ENCODE measurements around the gene BPIFB2. TPM values are rescaled to one million over a fixed set of nuclear protein-coding genes. Genes with fewer than 3 reads are reported as not detected.

BPIFB2 gene
- total RNA-seq, 1 donor, result not detected

DNA sequence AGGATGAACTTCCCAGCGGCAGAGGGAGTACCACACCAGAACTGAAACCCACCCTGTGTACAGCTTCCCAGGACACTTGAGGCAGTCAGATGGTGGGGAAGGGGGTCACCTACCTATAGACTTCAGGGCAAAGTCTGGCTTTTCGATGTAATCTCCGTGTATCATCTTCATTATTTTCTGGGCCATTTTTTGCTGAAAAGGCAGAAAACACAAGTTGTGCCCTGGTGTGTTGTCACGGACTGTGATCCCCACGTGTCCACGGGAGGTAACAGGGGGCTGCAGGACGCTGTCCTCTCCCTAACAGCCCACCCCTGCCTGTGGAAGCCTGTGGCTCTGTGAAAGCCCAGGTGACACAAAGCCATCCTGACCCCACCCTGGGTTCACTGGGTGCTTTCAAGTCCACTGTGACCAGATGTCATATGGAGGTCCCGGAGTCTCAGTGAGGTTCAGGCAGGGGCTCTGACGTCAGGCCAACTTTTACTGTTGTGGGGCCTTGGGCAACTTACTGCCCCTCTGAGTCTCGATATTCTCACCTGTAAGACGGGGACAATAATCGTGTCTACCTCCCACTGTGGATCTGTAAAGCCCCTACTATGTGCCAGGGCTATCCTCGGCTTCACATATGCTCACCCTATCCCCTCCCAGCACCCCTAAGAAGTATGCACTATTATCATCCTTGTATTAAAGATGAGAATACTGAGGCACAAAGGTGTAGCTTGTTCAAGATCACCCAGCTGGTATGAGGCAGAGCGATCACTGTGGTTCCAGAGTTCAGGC is 17.8 kb upstream of the BPIFB2 start:
- Histone ChIP-seq H3K9me3 (ENCODE audit: low read depth, low read length) (no peaks in the 10 kb centered on the region), H3K4me1 (ENCODE audit: insufficient read depth, low read length) (peaks cover 2% of the 10 kb centered on the region), H3K27me3 (ENCODE audit: insufficient read depth, low read length) (no peaks in the 10 kb centered on the region), H3K4me3 (ENCODE audit: low read length) (no peak overlapping the region)

DNA sequence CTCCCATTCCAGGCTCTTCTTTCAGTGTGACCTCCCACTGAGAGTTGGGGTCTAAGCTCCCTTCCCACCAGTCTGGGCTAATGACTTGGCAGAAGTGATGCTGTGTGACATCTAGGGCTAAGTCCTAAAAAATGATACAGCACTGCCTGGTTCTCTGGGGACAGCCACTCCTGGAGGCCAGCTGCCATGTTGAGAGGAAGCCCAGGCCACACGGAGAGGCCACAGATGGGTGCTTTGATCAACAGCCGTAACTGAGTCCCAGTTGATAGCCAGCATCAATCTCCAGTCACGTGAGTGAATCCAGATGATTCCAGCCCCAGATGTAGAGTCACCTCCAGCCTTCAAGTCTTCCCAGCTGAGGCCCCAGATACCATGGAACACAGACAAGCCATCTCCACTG is 17.1 kb upstream of the BPIFB2 start:
- H3K9me3 ChIP-seq (ENCODE audit: low read depth, low read length), result no peaks in the 10 kb centered on the region
- peaks cover 2% of the 10 kb centered on the region for H3K4me1 ChIP-seq (ENCODE audit: insufficient read depth, low read length)
- H3K4me3 ChIP-seq (ENCODE audit: low read length), result no peak overlapping the region
- no peaks in the 10 kb centered on the region for H3K27me3 ChIP-seq (ENCODE audit: insufficient read depth, low read length)

DNA sequence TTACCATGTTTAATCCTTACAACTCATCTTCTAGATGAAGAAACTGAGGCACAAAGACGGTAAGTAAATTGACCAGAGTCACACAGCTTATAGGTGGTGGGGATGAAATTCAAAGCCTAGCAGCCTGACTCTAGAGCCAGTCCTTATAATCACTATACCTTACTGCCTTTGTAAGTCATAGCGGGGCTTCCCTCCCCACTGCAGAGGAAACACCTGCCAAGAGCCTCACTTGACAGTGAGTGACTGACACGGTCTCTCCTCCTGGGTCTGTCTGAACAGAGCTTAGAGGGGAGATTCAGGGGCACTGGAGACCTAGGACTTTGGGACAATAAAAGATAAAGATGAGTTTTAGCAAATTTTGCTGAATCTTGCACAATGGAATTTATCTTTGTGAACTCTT is 16.1 kb upstream of the BPIFB2 start:
- no peaks in the 10 kb centered on the region for H3K27me3 ChIP-seq (ENCODE audit: insufficient read depth, low read length)
- no peaks in the 10 kb centered on the region for H3K9me3 ChIP-seq (ENCODE audit: low read depth, low read length)
- peaks cover 2% of the 10 kb centered on the region for H3K4me1 ChIP-seq (ENCODE audit: insufficient read depth, low read length)

DNA sequence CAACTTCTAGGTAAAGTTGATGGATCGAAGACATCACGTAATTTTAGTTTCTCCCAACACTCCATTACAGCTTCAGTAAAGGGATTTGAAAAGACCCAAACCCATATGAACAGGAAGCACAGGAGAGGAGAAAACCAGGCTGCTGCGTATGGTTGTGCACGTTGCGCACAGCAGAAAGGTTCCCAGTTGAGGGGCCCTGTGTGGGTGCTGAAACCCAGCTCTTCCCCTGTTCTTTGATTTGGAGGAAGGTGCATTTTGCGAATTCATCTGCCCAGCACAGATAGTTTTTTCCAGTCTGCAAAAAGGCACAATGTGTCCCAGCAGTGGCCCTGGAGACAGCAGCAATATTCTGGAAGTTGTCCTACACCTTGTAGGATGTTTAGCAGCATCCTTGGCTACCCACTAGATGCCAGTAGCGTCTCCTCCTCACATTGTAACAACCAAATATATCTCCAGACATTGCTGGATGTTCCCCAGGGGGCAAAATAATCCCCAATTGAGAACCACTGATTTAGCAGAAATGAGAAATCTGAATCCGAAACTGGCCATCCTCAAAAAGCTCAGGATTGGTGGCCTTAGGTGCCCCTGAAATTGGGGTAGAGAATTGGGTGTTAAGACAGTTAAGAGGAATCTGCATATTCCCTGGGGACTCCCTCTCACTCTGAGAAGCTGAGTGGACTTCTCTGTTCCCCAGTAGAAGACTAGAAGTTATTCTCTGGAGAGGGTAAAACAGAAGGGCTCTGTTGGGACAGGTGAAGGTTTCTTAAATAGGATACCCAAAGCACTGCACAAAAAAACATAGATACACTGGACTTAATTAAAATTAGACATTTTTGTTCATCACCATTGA is 15.5 kb upstream of the BPIFB2 start:
- no peaks in the 10 kb centered on the region for H3K9me3 ChIP-seq (ENCODE audit: low read depth, low read length)
- H3K27me3 ChIP-seq (ENCODE audit: insufficient read depth, low read length), result no peaks in the 10 kb centered on the region
- H3K4me1 ChIP-seq (ENCODE audit: insufficient read depth, low read length), result peaks cover 2% of the 10 kb centered on the region
- no peak overlapping the region for H3K4me3 ChIP-seq (ENCODE audit: low read length)

More for the DNA sequence above, 16.1 kb upstream of the BPIFB2 start:
- H3K4me3 ChIP-seq (ENCODE audit: low read length), result no peak overlapping the region

DNA sequence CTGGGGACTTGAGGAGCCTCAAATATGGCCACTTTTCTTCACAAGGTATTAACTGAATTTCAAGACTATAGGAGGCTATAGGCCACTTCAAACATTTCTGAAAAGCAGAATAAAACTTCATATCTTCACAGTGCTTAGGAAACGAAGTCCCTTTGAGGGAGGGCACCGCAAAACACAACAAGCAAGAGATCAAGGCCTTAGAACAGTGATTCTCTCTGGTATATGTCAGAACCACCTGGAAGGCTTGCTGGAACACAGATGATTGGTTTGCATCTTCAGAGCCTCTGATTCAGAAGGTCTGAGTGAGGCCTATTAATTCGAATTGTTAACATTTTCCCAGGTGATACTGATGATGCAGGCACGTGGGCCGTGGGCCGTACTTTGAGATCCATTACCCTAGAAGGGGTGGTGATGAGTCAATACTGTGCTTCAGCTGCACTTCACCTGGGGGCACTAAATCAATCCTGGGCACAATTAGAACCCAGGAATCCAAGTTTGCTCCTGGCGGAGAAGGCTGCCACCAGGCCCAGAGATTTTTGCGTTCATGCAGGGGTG is 13.9 kb upstream of the BPIFB2 start:
- Histone ChIP-seq H3K9me3 (ENCODE audit: low read depth, low read length) (no peaks in the 10 kb centered on the region), H3K27me3 (ENCODE audit: insufficient read depth, low read length) (no peaks in the 10 kb centered on the region), H3K4me1 (ENCODE audit: insufficient read depth, low read length) (peaks cover 2% of the 10 kb centered on the region), H3K4me3 (ENCODE audit: low read length) (no peak overlapping the region)

DNA sequence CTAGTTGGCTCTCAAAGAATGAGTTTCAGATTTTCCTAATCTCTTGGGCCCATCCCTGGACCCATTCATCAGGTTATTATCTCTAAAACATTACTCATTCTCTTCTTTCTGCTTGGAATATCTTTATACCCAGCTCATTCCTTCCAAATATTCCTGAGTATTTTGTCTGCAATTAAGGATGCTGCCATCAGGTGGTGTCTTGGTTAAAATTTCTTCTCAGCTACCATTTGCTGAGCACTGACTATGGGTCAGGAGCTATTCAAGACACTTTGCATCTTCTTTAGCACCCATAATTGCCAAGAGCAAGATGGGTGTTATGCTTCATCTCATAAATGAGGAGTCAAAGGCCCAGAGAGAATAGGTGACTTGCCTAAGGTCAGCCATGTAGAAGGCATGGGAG is 11.7 kb upstream of the BPIFB2 start:
- Histone ChIP-seq H3K9me3 (ENCODE audit: low read depth, low read length) (no peaks in the 10 kb centered on the region), H3K27me3 (ENCODE audit: insufficient read depth, low read length) (no peaks in the 10 kb centered on the region), H3K4me1 (ENCODE audit: insufficient read depth, low read length) (peaks cover 2% of the 10 kb centered on the region), H3K4me3 (ENCODE audit: low read length) (no peak overlapping the region)

DNA sequence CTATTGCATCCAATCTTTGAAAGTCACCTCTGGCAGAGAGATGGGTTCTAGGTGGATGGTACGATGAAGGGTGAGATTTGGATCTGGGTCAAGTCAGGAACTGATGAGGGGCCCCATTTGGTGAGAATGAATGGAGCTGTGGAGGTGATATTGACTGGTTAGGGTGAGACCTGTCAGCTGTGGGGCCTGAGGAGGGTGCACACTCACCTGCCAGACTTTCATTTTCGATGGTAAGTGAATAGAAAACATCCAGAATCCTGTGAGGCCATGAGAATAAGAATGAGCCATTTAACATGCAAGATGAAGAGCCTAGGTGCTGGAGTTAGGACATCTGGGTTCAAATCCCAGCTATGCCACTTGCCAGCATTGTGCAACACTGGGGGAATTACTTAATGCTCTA is 10.1 kb upstream of the BPIFB2 start:
- H3K4me3 ChIP-seq (ENCODE audit: low read length), result no peak overlapping the region
- H3K9me3 ChIP-seq (ENCODE audit: low read depth, low read length), result no peaks in the 10 kb centered on the region
- H3K27me3 ChIP-seq (ENCODE audit: insufficient read depth, low read length), result no peaks in the 10 kb centered on the region
- no peaks in the 10 kb centered on the region for H3K4me1 ChIP-seq (ENCODE audit: insufficient read depth, low read length)

DNA sequence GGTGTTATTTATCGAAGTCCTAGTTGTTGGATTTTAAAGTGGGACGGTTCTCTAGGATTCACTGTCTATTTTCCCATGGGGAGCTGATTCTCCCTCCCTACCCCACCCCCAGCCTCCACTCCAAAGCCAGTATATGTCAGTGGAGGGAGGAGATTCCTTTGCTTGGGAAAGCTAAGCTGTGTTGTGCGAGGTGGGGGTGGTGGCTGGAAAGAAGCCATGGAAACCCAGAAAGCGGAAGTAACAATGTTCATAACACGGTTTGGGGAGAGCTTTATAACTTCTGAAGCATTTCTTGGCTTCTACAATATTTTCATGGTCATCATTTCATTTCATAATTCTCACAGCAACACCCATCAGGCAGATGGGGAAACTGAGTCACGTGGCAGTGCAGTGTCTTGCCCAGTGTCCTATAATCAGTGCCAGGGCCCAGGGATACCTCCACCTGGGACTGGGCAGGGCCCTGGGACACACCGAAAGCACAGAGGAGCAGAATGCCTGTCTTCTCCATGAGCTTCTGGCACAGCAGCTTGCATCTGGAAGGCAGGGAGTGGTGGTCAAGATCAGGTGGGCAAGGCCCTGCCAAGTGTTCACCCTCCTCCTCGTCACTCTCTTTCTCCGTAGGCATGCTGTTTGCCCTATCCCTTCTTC is 7.8 kb upstream of the BPIFB2 start:
- no peaks in the 10 kb centered on the region for H3K4me1 ChIP-seq (ENCODE audit: insufficient read depth, low read length)
- no peak overlapping the region for H3K4me3 ChIP-seq (ENCODE audit: low read length)
- no peaks in the 10 kb centered on the region for H3K9me3 ChIP-seq (ENCODE audit: low read depth, low read length)
- H3K27me3 ChIP-seq (ENCODE audit: insufficient read depth, low read length), result no peaks in the 10 kb centered on the region

DNA sequence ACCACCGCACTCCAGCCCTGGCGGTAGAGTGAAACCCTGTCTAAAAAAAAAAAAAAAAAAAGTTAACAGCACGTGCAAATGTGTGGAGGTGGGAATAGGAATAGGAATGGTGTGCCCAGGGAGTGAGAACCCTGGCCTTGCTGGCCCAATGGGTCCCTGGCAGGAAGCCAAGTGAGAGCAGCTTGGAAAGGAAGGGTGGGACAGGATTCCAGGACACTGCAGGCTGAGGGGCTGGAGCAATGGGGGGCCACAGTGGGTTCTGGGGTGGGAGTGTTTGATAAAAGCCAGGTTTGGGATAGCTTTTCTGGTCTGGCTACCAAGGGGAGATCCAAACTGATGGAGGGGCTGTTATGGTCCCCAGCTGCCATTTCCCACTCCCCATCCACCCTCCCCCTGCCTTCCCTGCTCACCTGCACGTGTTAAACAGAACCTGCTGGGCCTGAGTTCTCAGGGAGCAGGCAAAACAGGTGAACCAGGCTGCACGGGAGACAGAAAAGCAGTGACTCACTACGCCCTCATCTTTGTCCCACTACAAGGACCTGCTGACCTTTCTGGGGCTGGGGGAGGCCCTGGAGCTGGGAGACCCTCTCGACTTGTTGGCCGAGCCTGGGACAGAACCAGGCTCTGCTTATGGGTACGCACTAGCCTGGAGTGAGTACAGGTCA is 6.6 kb upstream of the BPIFB2 start:
- Histone ChIP-seq H3K4me1 (ENCODE audit: insufficient read depth, low read length) (no peaks in the 10 kb centered on the region), H3K9me3 (ENCODE audit: low read depth, low read length) (no peaks in the 10 kb centered on the region), H3K4me3 (ENCODE audit: low read length) (no peak overlapping the region), H3K27me3 (ENCODE audit: insufficient read depth, low read length) (no peaks in the 10 kb centered on the region)

DNA sequence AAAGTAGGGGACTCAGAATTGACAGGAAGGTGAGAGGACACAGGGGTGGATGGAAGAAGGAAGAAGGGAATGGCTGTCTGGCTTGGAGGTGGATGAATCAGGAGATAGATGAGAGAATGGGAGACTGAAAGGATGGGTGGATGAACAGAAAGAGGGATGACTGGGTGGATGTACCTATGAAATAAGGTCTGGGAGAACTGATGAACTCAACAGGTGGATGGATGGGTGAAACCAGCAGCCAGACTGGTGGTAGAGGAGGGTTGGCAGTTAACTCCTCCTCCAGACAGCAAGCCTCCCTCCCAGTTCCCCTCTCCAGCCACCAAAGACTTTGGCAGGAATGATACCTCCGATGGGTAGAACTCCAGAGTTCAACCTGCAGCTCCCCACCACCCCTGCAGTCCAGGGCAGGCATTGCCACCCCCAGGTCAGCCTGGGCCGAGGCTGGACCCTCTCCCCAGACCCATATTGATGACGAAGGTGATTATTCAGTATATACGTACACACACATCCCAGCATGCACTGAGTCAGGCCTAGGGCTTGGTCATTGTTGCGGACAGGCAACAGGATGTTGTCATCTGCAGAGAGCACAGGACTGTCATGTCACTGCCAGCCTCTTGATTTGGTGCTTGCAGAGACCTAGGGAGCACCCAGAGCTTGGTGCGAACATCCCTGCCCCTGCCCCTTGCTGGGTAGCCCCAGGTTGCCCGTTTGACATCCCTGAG is 5.3 kb upstream of the BPIFB2 start:
- Histone ChIP-seq H3K4me1 (ENCODE audit: insufficient read depth, low read length) (no peaks in the 10 kb centered on the region), H3K9me3 (ENCODE audit: low read depth, low read length) (no peaks in the 10 kb centered on the region), H3K4me3 (ENCODE audit: low read length) (no peak overlapping the region), H3K27me3 (ENCODE audit: insufficient read depth, low read length) (no peaks in the 10 kb centered on the region)

DNA sequence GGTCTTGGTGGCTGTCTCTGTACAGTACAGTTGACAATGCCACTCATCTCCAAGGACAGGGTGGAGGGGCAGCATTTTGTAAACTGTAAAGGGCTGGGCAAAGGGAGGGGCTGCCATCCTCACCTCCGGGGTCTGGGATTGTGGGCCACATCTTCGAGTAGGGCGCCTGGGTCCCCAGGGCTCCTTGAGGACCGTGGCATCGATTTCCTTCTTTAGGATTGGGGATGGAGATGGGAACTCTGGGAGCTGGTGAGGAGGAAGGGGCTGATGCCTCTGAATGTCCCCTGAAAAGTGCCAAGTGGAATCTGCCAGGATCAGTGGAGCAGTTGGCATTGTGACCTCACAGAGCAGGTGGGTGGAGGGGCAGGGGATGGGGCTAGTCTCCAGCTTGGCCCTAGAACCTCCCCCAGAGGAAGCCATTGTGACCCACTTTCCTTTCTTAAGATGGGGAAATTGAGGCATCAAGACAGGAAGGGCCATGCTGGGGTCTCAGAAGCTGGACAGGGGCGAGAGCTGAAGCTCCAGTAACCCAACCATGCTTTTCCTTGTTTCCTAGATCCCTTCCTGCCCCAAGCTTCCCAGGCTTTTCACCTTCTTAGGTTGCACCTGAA is 3.3 kb upstream of the BPIFB2 start, which contains the start of gene SUN5:
Gene SUN5, minus strand, starts transcription at position 293 of the 611 bp plus-strand sequence. Its CDS starts 93 bp downstream, at position 200.
- H3K4me1 ChIP-seq (ENCODE audit: insufficient read depth, low read length), result no peaks in the 10 kb centered on the region

DNA sequence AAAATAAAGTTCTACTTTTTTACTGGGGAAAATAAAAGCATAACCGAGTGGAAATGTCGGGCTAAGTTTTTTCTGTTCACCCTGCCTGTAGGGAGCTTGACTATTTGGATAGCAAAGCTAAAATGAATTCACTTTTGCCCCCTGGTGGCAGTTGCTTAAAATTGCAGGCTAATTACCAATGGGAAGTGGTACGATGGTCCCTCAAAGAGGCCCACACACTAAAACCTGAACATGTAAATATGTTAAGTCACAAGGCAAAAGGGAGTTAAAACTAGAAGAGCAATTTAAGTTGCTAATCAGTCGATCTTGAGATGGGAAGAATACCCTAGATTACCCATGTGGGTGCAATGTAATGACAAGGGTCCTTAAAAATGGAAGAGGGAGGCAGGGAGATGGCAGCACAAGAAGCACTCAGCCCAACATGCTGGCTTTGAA is 2.4 kb upstream of the BPIFB2 start:
- H3K9me3 ChIP-seq (ENCODE audit: low read depth, low read length), result no peaks in the 10 kb centered on the region
- H3K4me3 ChIP-seq (ENCODE audit: low read length), result no peak overlapping the region
- H3K27me3 ChIP-seq (ENCODE audit: insufficient read depth, low read length), result no peaks in the 10 kb centered on the region
- no peaks in the 10 kb centered on the region for H3K4me1 ChIP-seq (ENCODE audit: insufficient read depth, low read length)

More for the DNA sequence above, 3.3 kb upstream of the BPIFB2 start, which contains the start of gene SUN5:
- Histone ChIP-seq H3K27me3 (ENCODE audit: insufficient read depth, low read length) (no peaks in the 10 kb centered on the region), H3K9me3 (ENCODE audit: low read depth, low read length) (no peaks in the 10 kb centered on the region), H3K4me3 (ENCODE audit: low read length) (no peak within 1 kb of the TSS)

DNA sequence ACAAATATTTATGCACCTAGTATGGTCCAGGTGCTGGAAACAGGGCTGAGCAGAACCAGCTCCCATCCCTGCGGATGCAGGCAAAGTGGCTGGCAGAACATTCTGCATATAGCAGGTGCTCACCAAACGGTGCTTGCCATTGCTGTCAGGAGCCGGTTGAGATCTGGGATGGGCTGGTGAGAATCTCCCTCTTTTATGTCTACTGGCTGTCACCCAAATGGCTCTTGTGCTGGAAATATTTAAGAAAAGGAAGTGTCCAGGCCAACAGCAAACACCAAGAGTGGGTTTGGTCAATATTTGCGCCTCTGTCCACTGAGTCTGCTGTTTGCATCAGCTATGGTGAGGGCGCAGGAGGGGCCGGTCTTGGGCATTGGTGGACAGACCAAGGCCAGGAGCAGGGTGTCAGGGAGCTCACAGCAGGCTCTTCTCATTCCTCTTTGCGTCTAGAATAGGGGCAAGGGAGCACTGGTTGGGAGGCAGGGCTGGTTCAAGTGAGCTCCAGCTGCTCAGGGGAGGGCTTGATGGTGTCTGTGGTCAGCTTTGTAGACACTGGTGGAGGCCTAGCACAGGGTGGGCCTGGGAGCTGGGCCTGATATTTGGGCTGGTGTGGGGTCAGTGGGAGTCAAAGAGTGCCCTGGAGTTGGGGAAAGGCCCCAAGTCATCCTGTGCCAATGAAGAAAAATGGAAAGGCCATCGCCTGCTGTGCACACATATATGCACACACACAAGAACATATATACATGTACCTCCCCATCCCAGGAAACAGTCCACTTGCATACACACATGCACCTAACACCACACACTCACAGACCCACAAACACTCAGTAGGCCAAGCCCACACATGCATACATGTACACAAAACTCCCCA is 1.4 kb upstream of the BPIFB2 start:
- Histone ChIP-seq H3K27me3 (ENCODE audit: insufficient read depth, low read length) (no peaks in the 10 kb centered on the region), H3K4me1 (ENCODE audit: insufficient read depth, low read length) (no peaks in the 10 kb centered on the region)

More for the DNA sequence above, 1.4 kb upstream of the BPIFB2 start:
- Histone ChIP-seq H3K9me3 (ENCODE audit: low read depth, low read length) (no peaks in the 10 kb centered on the region), H3K4me3 (ENCODE audit: low read length) (no peak overlapping the region)
